Measurements from ENCODE around the gene RTCA.
"Not testable (repeated sequence)": the region's sequence is repeated elsewhere in the genome, so short reads cannot be mapped to it uniquely, and the experiment has no call there.

RTCA gene

GRCh38 chr1:100313382-100313781, 47.4 kb downstream of the RTCA start:
- no peak for DNase-seq

GRCh38 chr1:100316622-100317021, 50.6 kb downstream of the RTCA start:
- no peak for DNase-seq

DNA sequence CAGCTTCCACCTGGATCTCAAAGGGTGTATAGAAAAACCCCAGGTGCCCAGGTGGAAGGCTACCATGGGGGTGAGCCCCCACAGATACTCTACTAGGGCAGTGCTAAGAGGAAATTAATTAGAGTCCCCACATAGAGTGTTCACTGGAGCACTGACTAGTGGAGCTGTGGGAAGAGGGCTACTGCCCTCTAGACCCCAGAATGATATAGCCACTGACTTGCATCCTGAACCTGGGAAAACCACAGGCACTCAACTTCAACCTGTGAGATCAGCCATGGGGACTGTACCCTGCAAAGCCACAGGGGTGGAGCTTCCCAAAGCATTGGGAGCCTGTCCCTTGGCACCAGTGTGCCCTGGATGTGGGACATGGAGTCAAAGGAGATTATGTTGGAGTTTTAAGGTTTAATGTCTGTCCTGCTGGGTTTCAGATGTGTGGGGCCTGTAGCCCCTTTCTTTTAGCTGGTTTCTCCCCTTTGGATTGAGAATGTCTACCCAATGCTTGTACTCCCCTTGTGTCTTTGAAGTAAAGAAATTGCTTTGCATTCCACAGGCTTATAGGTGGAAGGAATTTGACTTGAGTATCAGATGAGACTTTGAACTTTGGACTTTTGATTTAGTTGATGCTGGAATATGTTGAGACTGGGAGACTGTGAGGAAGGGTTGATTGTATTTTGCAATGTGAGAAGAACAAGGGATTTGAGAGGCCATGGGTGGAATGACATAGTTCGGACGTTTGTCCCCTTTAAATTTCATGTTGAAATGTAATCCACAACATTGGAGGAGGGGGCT, 54.5 kb downstream of the RTCA start:
- no peak for DNase-seq

DNA sequence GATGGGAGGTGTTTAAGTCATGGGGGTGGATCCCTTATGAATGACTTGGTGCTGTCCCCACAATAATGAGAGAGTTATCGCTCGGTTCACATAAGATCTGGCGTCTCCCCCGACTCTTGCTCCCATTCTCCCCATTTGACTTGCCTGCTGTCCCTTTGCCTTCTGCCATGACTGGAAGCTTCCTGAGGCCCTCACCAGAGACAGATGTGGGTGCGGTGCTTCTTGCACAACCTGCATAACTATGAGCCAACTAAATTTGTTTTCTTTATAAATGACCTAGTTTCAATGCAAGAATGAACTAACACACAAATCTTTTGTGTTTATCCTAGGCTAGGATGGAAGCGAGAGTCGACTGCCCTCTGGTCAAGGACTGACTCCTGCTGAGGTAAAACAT, 55.1 kb downstream of the RTCA start:
- DNase-seq = no peak

GRCh38 chr1:100321506-100321905, 55.5 kb downstream of the RTCA start:
- DNase-seq = no peak

DNA sequence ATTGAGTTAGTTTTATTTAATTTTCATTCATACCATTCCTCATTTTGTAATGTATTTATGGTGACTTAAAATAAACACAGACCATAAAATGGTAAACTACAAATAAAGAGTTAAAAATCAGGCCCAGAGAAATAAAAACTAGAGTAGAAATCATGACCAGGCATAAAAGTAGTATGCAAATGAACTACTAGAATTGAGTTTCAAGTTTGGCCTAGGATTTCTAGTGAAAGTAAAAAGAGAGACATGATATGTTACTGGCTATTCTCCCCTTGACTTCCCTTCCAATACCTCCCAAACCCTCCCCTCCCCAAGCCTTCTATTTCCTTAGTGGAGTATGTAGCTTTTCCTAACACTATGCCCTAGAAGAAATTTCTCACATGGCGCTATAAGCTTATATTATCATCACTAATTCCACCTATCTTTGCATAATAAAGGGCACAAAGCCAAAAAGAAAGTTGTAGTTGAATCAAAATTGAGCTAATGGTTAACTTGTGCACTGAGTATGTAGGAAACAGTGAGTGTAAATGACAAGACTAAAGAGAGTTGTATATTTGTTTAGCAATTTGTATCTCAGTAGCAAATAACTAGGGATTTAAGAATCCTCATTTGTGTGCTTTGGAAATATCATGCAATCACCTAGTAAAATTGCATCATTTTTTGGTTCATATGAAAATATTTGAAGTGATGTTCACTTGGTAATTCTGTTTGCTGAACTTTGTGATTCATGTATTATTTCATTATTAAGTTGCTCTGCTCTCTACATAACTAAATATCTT, 56.6 kb downstream of the RTCA start:
- DNase-seq = no peak

DNA sequence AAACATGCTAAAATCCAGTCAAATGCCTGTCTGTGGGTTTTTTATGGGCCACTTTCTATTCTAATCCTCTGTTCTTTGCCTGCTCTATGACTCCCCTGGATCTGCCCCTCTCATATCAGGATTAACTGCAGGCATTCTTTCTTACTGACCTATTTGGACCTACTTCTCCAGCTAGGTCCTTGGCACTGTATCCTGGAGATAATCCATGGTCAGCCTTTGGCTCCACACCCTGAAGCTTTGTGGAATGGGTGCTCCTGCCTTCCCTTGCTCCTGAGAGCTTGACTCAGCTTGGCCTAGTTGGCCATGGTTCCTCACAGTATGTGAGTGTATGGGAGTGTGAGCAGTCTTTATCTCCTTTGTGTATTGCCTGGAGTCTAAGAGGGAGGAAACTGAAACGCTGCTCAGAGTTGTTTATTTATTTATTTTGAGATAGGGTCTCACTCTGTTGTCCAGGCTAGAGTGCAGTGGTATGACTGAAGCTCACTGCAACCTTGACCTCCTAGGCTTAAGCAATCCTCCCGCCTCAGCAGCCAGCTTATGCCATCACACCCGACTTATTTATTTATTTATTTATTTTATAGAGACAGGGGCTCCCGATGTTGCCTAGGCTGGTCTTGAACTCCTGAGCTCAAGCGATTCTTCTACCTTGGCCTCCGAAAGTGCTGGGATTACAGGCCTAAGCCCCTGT, 57.5 kb downstream of the RTCA start:
- DNase-seq = no peak

DNA sequence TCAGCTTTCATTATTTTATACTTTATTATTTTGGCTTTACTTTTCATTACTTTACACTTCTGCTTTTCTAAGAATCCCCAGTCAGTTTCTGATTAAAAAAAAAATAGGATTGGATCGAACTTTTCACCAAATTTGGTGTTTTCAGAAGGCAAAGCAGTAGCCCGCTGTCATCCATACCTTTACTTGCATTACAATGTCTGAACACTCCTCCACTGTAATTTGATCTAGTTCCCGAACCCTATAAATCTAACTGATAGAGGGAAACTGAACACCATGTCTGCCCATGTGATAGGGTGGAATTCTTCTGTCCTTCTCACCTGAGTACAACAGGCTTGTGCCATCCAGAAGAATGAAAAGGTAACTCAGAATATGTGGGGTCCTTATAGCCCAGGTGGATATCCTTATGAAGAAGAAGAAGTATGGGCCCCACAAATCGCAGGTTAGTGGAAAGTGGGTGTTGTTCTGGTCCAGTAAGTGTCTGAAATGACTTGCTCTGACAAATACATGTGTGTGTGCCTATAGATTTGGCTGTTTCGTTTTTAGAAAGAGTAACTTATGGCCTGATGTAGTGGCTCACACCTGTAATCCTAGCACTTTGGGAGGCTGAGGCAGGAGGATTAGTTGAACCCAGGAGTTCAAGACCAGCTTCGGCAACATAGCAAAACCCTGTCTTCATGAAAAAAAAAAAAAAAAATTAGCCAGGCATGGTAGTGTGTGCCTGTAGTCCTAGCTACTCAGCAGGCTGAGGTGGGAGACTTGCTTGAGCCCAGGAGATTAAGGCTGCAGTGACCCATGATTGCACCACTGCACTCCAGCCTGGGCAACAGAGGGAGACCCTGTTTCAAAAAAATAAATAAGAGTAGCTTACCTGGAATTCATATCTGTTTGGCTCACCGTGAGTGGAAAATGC, 59.7 kb downstream of the RTCA start:
- DNase-seq = no peak

GRCh38 chr1:100326325-100326670, 60.3 kb downstream of the RTCA start:
- not testable (repeated sequence) for DNase-seq

- DNase-seq = no peak
Observed at GRCh38 chr1:100328133-100328532, 62.1 kb downstream of the RTCA start.

- DNase-seq = not testable (repeated sequence)
Observed at GRCh38 chr1:100331146-100331545, 65.1 kb downstream of the RTCA start.

DNA sequence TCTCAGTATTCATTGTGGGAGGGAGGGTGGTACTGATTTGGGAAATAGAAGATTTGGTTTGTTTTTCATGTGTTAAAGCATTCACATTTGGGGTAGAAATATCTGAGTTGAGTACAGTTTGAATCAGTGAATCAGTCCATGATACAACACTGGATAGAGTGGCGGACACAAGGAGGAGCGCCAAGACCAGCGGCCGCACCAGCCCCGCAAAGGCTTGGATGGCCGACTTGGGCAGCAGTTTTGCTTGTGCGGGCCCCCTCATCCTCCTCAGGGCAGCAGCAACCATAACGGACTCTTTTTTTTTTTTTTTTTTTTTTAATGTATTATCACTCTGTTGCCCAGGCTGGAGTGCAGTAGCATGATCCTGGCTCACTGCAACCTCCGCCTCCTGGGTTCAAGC, 66.3 kb downstream of the RTCA start:
- DNase-seq = no peak

DNA sequence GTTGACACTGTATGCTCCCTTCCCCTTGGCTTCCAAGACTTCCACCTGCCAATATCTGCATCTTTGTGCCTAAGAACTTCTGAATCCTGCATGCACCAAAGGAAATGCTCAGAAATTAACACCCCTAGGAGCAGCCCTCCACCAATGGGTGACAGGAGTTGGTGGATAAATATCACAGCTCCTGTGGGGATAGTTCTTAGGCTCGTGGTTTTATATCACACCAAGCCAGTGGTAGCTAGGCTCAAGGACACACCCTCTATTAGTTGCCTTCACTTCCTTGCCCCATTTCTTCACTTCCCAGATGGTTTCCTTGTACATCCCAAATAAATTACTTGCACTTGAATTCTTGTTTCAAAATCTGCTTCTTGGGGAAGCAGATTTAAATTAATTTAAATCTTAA, 69.4 kb downstream of the RTCA start:
- no peak for DNase-seq

DNA sequence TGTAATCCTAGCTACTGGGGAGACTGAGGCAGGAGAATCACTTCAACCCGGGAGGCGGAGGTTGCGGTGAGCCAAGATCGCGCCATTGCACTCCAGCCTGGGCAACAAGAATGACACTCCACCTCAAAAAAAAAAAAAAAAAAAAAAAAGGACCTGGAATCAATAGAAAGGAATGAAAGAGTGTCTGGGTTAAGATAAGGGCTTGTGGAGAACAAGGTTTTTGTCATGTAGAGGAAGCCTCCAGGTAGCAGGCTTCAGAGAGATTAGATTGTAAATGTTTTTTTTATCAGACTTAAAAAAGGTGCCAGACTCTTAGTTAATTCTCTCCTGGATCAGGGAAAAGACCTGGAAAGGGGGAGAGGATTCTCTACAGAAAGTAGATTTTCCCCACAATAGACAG, 71.9 kb downstream of the RTCA start:
- DNase-seq = not testable (repeated sequence)

GRCh38 chr1:100339735-100340134, 73.7 kb downstream of the RTCA start:
- not testable (repeated sequence) for DNase-seq

DNA sequence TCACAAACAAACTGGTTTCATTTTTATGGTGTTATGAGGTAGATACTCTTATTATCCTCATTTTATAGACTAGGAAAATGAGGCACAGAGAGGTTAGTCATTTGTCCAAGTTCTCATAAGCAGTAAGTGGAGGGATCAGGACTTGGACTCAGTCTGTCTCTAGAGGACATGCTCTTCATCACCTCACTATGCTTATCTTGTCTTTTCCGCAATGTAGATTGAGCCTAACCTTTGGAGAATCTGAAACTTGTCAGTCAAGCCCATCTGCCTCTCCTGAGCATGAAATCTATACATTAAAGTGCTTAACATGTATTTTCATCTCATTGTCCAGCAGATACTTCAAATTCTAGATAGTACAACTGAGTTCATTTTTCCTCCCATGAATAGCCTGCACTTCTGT, 74.5 kb downstream of the RTCA start:
- DNase-seq = no peak

GRCh38 chr1:100342348-100342747, 76.3 kb downstream of the RTCA start:
- DNase-seq = no peak

All from activated CD4-positive, alpha-beta T cell treated with anti-CD3 and anti-CD28 coated beads, Interleukin-2, amount 50 U/mL, for 1 hour (primary cell).